Smooth muscle cell (in vitro differentiated cells): ENCODE data around the gene KLHL40. TPM values are rescaled to one million over a fixed set of nuclear protein-coding genes. Genes with fewer than 3 reads are reported as not detected.

ENCODE experiments used
- DNase-seq: peaks from one replicate; lab custom pipeline; 2025; ENCODE audit not compliant: unreplicated experiment; lab: John Stamatoyannopoulos, UW
- H2AFZ ChIP-seq: fragments of 200-600 bp; sonication (generic); 2 replicates; pipeline ENCODE4 v1.6.0; 2016; ENCODE audit warnings: antibody characterized with exemption, low read depth, mild to moderate bottlenecking
- H3F3A ChIP-seq: fragments of 200-600 bp; sonication (generic); 2 replicates; pipeline ENCODE4 v1.6.0; 2017; ENCODE audit warnings: antibody characterized with exemption, low read depth
- H3K27ac ChIP-seq: fragments of 200-600 bp; sonication (generic); 2 replicates; pipeline ENCODE4 v1.5.1; 2016; ENCODE audit warnings: low read depth, mild to moderate bottlenecking
- H3K27me3 ChIP-seq: fragments of 200-600 bp; sonication (generic); 2 replicates; pipeline ENCODE4 v1.6.1; 2016; ENCODE audit warnings: low read depth, mild to moderate bottlenecking
- H3K36me3 ChIP-seq: fragments of 200-600 bp; sonication (generic); 2 replicates; pipeline ENCODE4 v1.5.1; 2016; ENCODE audit warnings: low read depth
- H3K4me1 ChIP-seq: fragments of 200-600 bp; sonication (generic); 2 replicates; pipeline ENCODE4 v1.5.1; 2016; ENCODE audit warnings: low read depth
- H3K4me2 ChIP-seq: fragments of 200-600 bp; sonication (generic); 2 replicates; pipeline ENCODE4 v1.6.0; 2016; ENCODE audit warnings: mild to moderate bottlenecking
- H3K4me3 ChIP-seq: fragments of 200-600 bp; sonication (generic); 2 replicates; pipeline ENCODE4 v1.5.1; 2016; ENCODE audit warnings: mild to moderate bottlenecking
- H3K79me2 ChIP-seq: fragments of 200-600 bp; sonication (generic); 2 replicates; pipeline ENCODE4 v1.6.0; 2016; ENCODE audit warnings: low read depth, mild to moderate bottlenecking
- H3K9ac ChIP-seq: fragments of 200-600 bp; sonication (generic); 2 replicates; pipeline ENCODE4 v1.6.0; 2016; ENCODE audit warnings: low read depth
- H3K9me3 ChIP-seq: fragments of 200-600 bp; sonication (generic); replicated peaks from 2 replicates; pipeline ENCODE4 v1.5.1; 2016; ENCODE audit warnings: low read depth
- H4K20me1 ChIP-seq: fragments of 200-600 bp; sonication (generic); 2 replicates; pipeline ENCODE4 v1.6.0; 2016; ENCODE audit warnings: low read depth
- WGBS: methylation state at CpG from one replicate; pipeline ENCODE4 v1.1.7; 2016; ENCODE audit warnings: low lambda C conversion rate; 5-methylcytosine and 5-hydroxymethylcytosine counted together
- polyA plus RNA-seq: library from polyadenylated mRNA; unstranded; fragments of >200 nt; fragmentation: Nextera tagmentation; extraction: Ambion mirVana; gene quantifications from 2 replicates; pipeline ENCODE4 v1.2.1, GENCODE V29; 2016
- total RNA-seq: library from RNA; depleted of rRNA; stranded (reverse); fragments of >200 nt; gene quantifications from 2 replicates; pipeline ENCODE4 v1.2.3, GENCODE V29; 2014
- TF ChIP-seq, protein P1 (sequence below): fragments of 200-600 bp; sonication (generic); IDR thresholded peaks from 2 replicates; pipeline ENCODE4 v1.5.1; 2017; ENCODE audit warnings: borderline replicate concordance, mild to moderate bottlenecking, antibody characterized with exemption; ENCODE audit not compliant: insufficient read depth, poor library complexity, severe bottlenecking

KLHL40 gene
- total and polyA plus RNA-seq, 2 experiments from 2014 or later, result not detected

DNA sequence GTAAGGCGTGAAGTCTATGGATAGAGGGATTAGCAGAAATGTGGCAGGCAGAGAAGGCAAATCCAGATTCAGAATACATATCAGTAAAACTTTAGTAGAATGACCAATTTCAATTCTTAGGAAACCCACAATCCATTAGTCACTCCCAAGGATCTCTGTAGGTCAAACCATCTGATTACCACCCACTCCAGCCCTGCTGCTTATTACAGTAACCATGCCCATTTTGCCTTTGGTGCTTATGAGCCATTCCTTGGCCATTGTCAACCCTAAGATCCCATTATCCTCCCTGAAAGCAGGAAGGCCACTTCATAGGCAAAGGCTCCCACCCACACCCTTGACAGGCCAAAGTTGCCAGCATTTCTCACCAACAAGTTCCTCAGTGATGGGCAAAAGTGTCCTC is 5.1 kb upstream of the KLHL40 start:
- Histone ChIP-seq H3K27me3 (no peaks in the 10 kb centered on the region), H4K20me1 (no peaks in the 10 kb centered on the region), H3K4me2 (no peak overlapping the region), H3K79me2 (no peaks in the 10 kb centered on the region), H2AFZ (no peak overlapping the region), H3K4me3 (no peak overlapping the region), H3F3A (no peaks in the 10 kb centered on the region), H3K27ac (no peak overlapping the region), H3K4me1 (no peaks in the 10 kb centered on the region), H3K36me3 (no peaks in the 10 kb centered on the region), H3K9me3 (no peaks in the 10 kb centered on the region), H3K9ac (no peak overlapping the region)
- 69% methylated on average over 1 of the region's 1 CpG for WGBS
- TF ChIP-seq, protein P1, sequence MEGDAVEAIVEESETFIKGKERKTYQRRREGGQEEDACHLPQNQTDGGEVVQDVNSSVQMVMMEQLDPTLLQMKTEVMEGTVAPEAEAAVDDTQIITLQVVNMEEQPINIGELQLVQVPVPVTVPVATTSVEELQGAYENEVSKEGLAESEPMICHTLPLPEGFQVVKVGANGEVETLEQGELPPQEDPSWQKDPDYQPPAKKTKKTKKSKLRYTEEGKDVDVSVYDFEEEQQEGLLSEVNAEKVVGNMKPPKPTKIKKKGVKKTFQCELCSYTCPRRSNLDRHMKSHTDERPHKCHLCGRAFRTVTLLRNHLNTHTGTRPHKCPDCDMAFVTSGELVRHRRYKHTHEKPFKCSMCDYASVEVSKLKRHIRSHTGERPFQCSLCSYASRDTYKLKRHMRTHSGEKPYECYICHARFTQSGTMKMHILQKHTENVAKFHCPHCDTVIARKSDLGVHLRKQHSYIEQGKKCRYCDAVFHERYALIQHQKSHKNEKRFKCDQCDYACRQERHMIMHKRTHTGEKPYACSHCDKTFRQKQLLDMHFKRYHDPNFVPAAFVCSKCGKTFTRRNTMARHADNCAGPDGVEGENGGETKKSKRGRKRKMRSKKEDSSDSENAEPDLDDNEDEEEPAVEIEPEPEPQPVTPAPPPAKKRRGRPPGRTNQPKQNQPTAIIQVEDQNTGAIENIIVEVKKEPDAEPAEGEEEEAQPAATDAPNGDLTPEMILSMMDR, result no peak
- DNase-seq, result no peak

DNA sequence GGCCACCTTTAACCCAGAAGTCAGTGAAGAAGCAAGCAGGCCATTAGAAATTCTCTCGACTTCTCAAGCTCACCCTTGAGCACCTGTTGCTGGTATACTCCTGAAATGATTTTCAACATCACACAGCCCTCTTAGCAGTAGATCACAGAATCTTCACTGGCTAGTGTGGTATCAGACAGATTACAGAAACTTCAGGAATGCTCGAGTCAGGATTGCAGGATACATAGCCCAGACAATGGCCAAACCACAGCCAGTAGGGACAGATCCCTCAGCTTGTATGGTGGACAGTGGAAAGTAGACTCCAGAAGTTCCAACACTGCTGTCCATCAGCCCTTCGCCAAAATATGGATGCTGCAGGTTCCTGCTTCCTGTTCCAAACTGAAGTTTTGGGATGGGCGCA is 4.5 kb upstream of the KLHL40 start:
- H3K4me3 ChIP-seq, result no peak overlapping the region
- H3K36me3 ChIP-seq, result no peaks in the 10 kb centered on the region
- H3K9ac ChIP-seq, result no peak overlapping the region
- no peaks in the 10 kb centered on the region for H3K79me2 ChIP-seq
- no peak overlapping the region for H3K4me2 ChIP-seq
- H3F3A ChIP-seq, result no peaks in the 10 kb centered on the region
- TF ChIP-seq, protein P1, result no peak
- no peaks in the 10 kb centered on the region for H3K9me3 ChIP-seq
- no peaks in the 10 kb centered on the region for H3K27me3 ChIP-seq
- no peak overlapping the region for H2AFZ ChIP-seq
- no peaks in the 10 kb centered on the region for H4K20me1 ChIP-seq
- WGBS, result 86% methylated on average over 4 of the region's 4 CpGs
- DNase-seq, result no peak
- no peak overlapping the region for H3K27ac ChIP-seq
- no peaks in the 10 kb centered on the region for H3K4me1 ChIP-seq

DNA sequence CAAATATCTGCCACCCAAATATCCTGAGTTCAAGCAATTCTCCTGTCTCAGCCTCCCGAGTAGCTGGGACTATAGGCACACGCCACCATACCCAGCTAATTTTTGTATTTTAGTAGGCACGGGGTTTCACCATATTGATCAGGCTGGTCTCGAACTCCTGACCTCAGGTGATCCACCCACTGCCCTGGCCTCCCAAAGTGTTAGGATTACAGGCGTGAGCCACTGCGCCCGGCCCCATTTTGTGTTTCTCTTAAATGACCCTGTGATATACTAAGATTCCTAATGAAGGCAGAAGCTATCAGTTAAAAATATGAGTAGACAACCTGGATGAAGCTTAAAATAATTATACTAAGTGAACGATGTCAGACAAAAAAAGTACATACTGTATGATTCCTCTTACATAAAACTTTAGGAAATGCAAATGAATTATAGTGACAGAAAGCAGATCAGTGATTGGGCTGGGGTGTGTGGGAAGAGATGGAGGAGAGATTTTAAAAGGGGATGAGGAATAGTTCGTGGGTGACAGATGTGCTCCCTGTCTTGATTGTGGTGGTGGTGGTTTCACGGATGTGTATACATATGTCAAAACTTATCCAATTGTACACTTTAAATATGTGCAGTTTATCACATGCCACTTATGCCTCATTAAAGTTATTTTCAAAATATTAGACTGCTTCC is 3.8 kb upstream of the KLHL40 start:
- Histone ChIP-seq H2AFZ (no peak overlapping the region), H3K4me2 (no peak overlapping the region), H4K20me1 (no peaks in the 10 kb centered on the region), H3F3A (no peaks in the 10 kb centered on the region), H3K9ac (no peak overlapping the region), H3K36me3 (no peaks in the 10 kb centered on the region), H3K4me3 (no peak overlapping the region), H3K79me2 (no peaks in the 10 kb centered on the region), H3K27me3 (no peaks in the 10 kb centered on the region), H3K9me3 (no peaks in the 10 kb centered on the region), H3K27ac (no peak overlapping the region), H3K4me1 (no peaks in the 10 kb centered on the region)
- TF ChIP-seq, protein P1, result no peak
- no peak for DNase-seq
- WGBS, result 91% methylated on average over 10 of the region's 10 CpGs

DNA sequence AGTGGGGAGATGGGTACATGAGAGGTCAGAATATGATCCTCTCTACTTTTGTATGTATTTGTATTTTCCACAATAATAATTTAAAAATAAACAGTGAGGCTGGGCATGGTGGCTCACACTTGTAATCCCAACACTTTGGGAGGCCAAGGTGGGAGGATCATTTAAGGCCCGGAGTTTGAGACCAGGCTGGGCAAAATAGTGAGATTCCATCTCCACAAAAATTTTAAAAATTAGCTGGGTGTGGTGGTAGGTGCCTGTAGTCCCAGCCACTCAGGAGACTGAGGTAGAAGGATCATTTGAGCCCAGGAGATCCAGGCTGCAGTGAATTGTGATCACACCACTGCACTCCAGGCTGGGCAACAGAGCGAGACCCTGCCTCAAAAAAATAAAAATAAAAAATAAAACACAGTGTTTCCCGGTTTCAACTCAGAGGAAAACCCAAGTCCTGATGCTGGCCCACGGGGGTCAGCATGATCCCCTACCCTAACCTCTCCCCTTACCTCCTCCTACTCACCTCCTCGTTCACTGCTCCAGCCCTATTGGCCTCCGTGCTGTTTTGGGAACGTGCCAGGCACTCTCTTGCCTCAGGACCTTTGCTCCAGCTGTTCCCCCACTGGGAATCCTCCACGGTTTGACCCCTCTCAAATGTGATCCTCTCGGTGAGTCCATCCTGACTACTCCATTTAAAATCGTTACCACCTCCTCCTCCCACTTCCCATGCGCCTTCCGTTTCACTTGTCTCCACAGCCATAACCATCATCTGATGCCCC is 2.9 kb upstream of the KLHL40 start:
- Histone ChIP-seq H3K27ac (no peak overlapping the region), H4K20me1 (no peaks in the 10 kb centered on the region), H3K4me1 (no peaks in the 10 kb centered on the region), H3K36me3 (no peaks in the 10 kb centered on the region), H3K4me3 (no peak overlapping the region), H3K27me3 (no peaks in the 10 kb centered on the region), H3K9ac (no peak overlapping the region), H3F3A (no peaks in the 10 kb centered on the region), H3K9me3 (no peaks in the 10 kb centered on the region), H3K79me2 (no peaks in the 10 kb centered on the region), H3K4me2 (no peak overlapping the region), H2AFZ (no peak overlapping the region)
- 91% methylated on average over 12 of the region's 12 CpGs for WGBS
- no peak for DNase-seq
- TF ChIP-seq, protein P1, result no peak
